H1 (cell line): ENCODE data around the gene TOP2A. TPM values are rescaled to one million over a fixed set of nuclear protein-coding genes. Genes with fewer than 3 reads are reported as not detected.

Experiments used
- CTCF ChIA-PET: fragments of 300-600 bp; sonication (Branson Sonifier 250); formaldehyde crosslinking; loops from one replicate; lab custom pipeline; 2021; ENCODE audit not compliant: partially characterized antibody; lab: Charles Lee
- POLR2A ChIA-PET: fragments of 300-600 bp; sonication (Branson Sonifier 250); formaldehyde crosslinking; loops from one replicate; lab custom pipeline; 2021; ENCODE audit warnings: inconsistent platforms; ENCODE audit not compliant: partially characterized antibody; lab: Charles Lee
- DNase-seq, 2 experiments: peaks; one replicate each; pipeline versions ENCODE4 v3.0.0 to v3.0.0-alpha.2; 2010 to 2022; ENCODE audit warnings: low spot score in 2 of 2, low read depth in 1 of 2, mixed read lengths in 1 of 2
- FAIRE-seq: peaks from 2 replicates; lab custom pipeline; 2011; peaks lifted over from hg19 to GRCh38; lab: Jason Lieb, UNC
- H2AFZ ChIP-seq: 2 replicates; pipeline ENCODE4 v1.8.1; 2012; ENCODE audit warnings: low read length, inconsistent platforms
- H2AK5ac ChIP-seq: 2 replicates; pipeline ENCODE4 v1.6.1; 2013; ENCODE audit warnings: low read depth, low read length
- H2BK120ac ChIP-seq: replicated peaks from 2 replicates; pipeline ENCODE3; 2013; ENCODE audit warnings: low read depth, low read length, inconsistent platforms
- H2BK12ac ChIP-seq: 2 replicates; pipeline ENCODE4 v1.6.1; 2013; ENCODE audit warnings: low read depth, low read length
- H2BK15ac ChIP-seq: 2 replicates; pipeline ENCODE4 v1.6.1; 2013; ENCODE audit warnings: low read length
- H2BK20ac ChIP-seq: 2 replicates; pipeline ENCODE4 v1.6.1; 2013; ENCODE audit warnings: low read length
- H2BK5ac ChIP-seq: 2 replicates; pipeline ENCODE4 v1.6.1; 2013; ENCODE audit warnings: low read depth, low read length
- H3K14ac ChIP-seq: 2 replicates; pipeline ENCODE4 v1.6.1; 2013; ENCODE audit warnings: inconsistent platforms; ENCODE audit not compliant: insufficient read length
- H3K18ac ChIP-seq: 2 replicates; pipeline ENCODE4 v1.6.1; 2013; ENCODE audit warnings: low read length; ENCODE audit errors: extremely low read depth
- H3K23ac ChIP-seq: 2 replicates; pipeline ENCODE4 v1.6.1; 2013; ENCODE audit warnings: inconsistent platforms; ENCODE audit not compliant: insufficient read length
- H3K23me2 ChIP-seq: 2 replicates; pipeline ENCODE4 v1.6.1; 2013; ENCODE audit warnings: low read depth, low read length
- H3K27ac ChIP-seq: 2 replicates; pipeline ENCODE4 v1.6.1; 2011; ENCODE audit warnings: low read depth, low read length, inconsistent platforms
- H3K27me3 ChIP-seq, 4 experiments: replicated peaks in 1 of 4; 1 replicate in 1 of 4; 2 replicates in 3 of 4; pipeline versions ENCODE4 v1.6.1 to v1.8.1; 2011 to 2013; ENCODE audit warnings: low read length in 3 of 4, mild to moderate bottlenecking in 3 of 4, inconsistent platforms in 2 of 4, mixed read lengths in 2 of 4, moderate library complexity in 1 of 4; ENCODE audit not compliant: control insufficient read depth in 3 of 4, insufficient read depth in 3 of 4; ENCODE audit errors: extremely low read depth in 1 of 4
- H3K36me3 ChIP-seq, 4 experiments: 2 replicates each; pipeline versions ENCODE4 v1.6.1 to v1.8.1; 2011 to 2013; ENCODE audit warnings: mild to moderate bottlenecking in 4 of 4, low read length in 3 of 4, moderate library complexity in 2 of 4, control low read depth in 1 of 4, inconsistent platforms in 1 of 4; ENCODE audit not compliant: insufficient read depth in 4 of 4, control insufficient read depth in 2 of 4
- H3K4ac ChIP-seq: replicated peaks from 2 replicates; pipeline ENCODE3; 2013; ENCODE audit warnings: low read length, low read depth, mixed read lengths, inconsistent platforms; ENCODE audit not compliant: insufficient read length
- H3K4me1 ChIP-seq, 4 experiments: replicated peaks in 1 of 4; 1 replicate in 1 of 4; 2 replicates in 3 of 4; pipeline versions ENCODE4 v1.6.1 to v1.8.1; 2011 to 2013; ENCODE audit warnings: low read length in 3 of 4, inconsistent platforms in 2 of 4, mixed read lengths in 1 of 4; ENCODE audit not compliant: insufficient read depth in 4 of 4, control insufficient read depth in 3 of 4
- H3K4me2 ChIP-seq, 2 experiments: 2 replicates each; pipeline versions ENCODE4 v1.6.1 to v1.8.1; 2011 to 2013; ENCODE audit warnings: low read depth in 2 of 2, low read length in 2 of 2, control low read depth in 1 of 2, inconsistent platforms in 1 of 2, mild to moderate bottlenecking in 1 of 2; ENCODE audit not compliant: insufficient read depth in 1 of 2
- H3K4me3 ChIP-seq, 4 experiments: fragments of 200-600, 300-600 bp in 1 of 4; sonication (generic), shearing (Covaris generic), sonication (Bioruptor Twin) in 1 of 4; 2 replicates each; pipeline versions ENCODE4 v1.5.1 to v1.8.1; 2011 to 2016; ENCODE audit warnings: low read length in 4 of 4, low read depth in 3 of 4, control low read depth in 2 of 4, inconsistent platforms in 2 of 4, mild to moderate bottlenecking in 2 of 4, mixed read lengths in 1 of 4, moderate library complexity in 1 of 4; ENCODE audit not compliant: insufficient read depth in 2 of 4; ENCODE audit errors: extremely low read depth in 1 of 4
- H3K56ac ChIP-seq: replicated peaks from 2 replicates; pipeline ENCODE3; 2013; ENCODE audit warnings: low read depth, mild to moderate bottlenecking, mixed read lengths, low read length, inconsistent platforms; ENCODE audit not compliant: insufficient read length
- H3K79me1 ChIP-seq: 2 replicates; pipeline ENCODE4 v1.6.1; 2013; ENCODE audit warnings: low read depth, low read length, control low read depth
- H3K79me2 ChIP-seq, 2 experiments: 2 replicates each; pipeline versions ENCODE4 v1.6.1 to v1.8.1; 2012 to 2013; ENCODE audit warnings: low read length in 2 of 2, mild to moderate bottlenecking in 2 of 2, inconsistent platforms in 1 of 2; ENCODE audit not compliant: insufficient read depth in 2 of 2, control insufficient read depth in 1 of 2
- H3K9ac ChIP-seq, 4 experiments: replicated peaks in 1 of 4; 1 replicate in 1 of 4; 2 replicates in 3 of 4; pipeline versions ENCODE4 v1.6.1 to v1.8.1; 2011 to 2013; ENCODE audit warnings: low read depth in 3 of 4, low read length in 3 of 4, control low read depth in 2 of 4, mild to moderate bottlenecking in 2 of 4, moderate library complexity in 2 of 4, inconsistent platforms in 1 of 4; ENCODE audit errors: extremely low read depth in 1 of 4
- H3K9me3 ChIP-seq, 2 experiments: 2 replicates each; pipeline versions ENCODE4 v1.6.1 to v1.8.1; 2012 to 2013; ENCODE audit warnings: mild to moderate bottlenecking in 2 of 2, moderate library complexity in 2 of 2, control low read depth in 1 of 2, inconsistent platforms in 1 of 2, low read depth in 1 of 2, low read length in 1 of 2, mixed read lengths in 1 of 2; ENCODE audit not compliant: insufficient read depth in 2 of 2
- H4K20me1 ChIP-seq, 2 experiments: replicated peaks in 1 of 2; 2 replicates each; pipeline versions ENCODE3 to v1.8.1; 2011 to 2013; ENCODE audit warnings: inconsistent platforms in 2 of 2, low read length in 2 of 2, mild to moderate bottlenecking in 1 of 2; ENCODE audit not compliant: insufficient read depth in 2 of 2, control insufficient read depth in 1 of 2
- H4K5ac ChIP-seq: 2 replicates; pipeline ENCODE4 v1.6.1; 2013; ENCODE audit warnings: low read length, low read depth, mixed read lengths, inconsistent platforms; ENCODE audit not compliant: insufficient read length
- H4K8ac ChIP-seq: 2 replicates; pipeline ENCODE4 v1.8.0; 2013; ENCODE audit warnings: mild to moderate bottlenecking, moderate library complexity, low read length, inconsistent platforms; ENCODE audit not compliant: insufficient read depth; ENCODE audit errors: extremely low read depth
- H4K91ac ChIP-seq: replicated peaks from 2 replicates; pipeline ENCODE3; 2013; ENCODE audit warnings: low read length, mixed read lengths, inconsistent platforms; ENCODE audit not compliant: insufficient read length
- BCL11A ChIP-seq, 2 experiments: IDR thresholded peaks; one replicate each; pipeline ENCODE4 v1.6.1; 2011; ENCODE audit warnings: low read depth in 2 of 2, low read length in 2 of 2, mild to moderate bottlenecking in 2 of 2
- SIN3A ChIP-seq, 2 experiments: IDR thresholded peaks in 1 of 2; conservative IDR thresholded peaks in 1 of 2; 2 replicates each; pipeline ENCODE4 v1.6.1; 2011 to 2012; ENCODE audit warnings: low read length in 2 of 2, improper control_type of control experiment in 1 of 2, low read depth in 1 of 2, mild to moderate bottlenecking in 1 of 2
- SP1 ChIP-seq: IDR thresholded peaks from 2 replicates; pipeline ENCODE4 v1.6.1; 2011; ENCODE audit warnings: low read depth, low read length
- WGBS, 2 experiments: shearing (Covaris generic) in 1 of 2; methylation state at CpG; one replicate each; pipeline versions ENCODE4 v1.1.6 to v1.1.7; 2013 to 2015; ENCODE audit warnings: low lambda C conversion rate in 2 of 2, mixed read lengths in 2 of 2, inconsistent platforms in 1 of 2, low coverage in 1 of 2, missing lambda C conversion rate in 1 of 2; ENCODE audit not compliant: insufficient replicate concordance in 2 of 2, insufficient coverage in 1 of 2, insufficient read length in 1 of 2; ENCODE audit errors: extremely low coverage in 1 of 2, missing lambda C conversion rate in 1 of 2; 5-methylcytosine and 5-hydroxymethylcytosine counted together
- polyA plus RNA-seq, 7 experiments: library from polyadenylated mRNA; depleted of rRNA in 3 of 7; stranded (reverse) in 5 of 7; unstranded in 2 of 7; fragments of >200 nt in 5 of 7; fragments of 200-250 nt in 2 of 7; gene quantifications; 1 replicate in 5 of 7; 2 replicates in 1 of 7; 4 replicates in 1 of 7; pipeline versions ENCODE4 v1.2.1 to v1.2.3, GENCODE V29; 2011 to 2013; ENCODE audit warnings: missing spikeins in 2 of 7, mixed read lengths in 2 of 7
- total RNA-seq: library from RNA; stranded (reverse); fragmentation: NEBNext Ultra II Directional; extraction: Animal tissue kit (Norgen Biotek cat#: 25700); gene quantifications from 2 replicates; pipeline ENCODE4 v1.2.1, GENCODE V29; 2021

The TOP2A gene
- total and polyA plus RNA-seq, 2 of the 8 experiments (the other 6 are each of a cell fraction or from before 2014, with no cell fraction given), result 83.1 to 291 TPM

GRCh38 chr17:40351359-40352236 is 66.1 kb downstream of the TOP2A start:
- no peaks in the 10 kb centered on the region for H3K9me3 ChIP-seq
- peak overlapping the region; percentile 25; the same call in 1 of the 2 replicates for H4K8ac ChIP-seq
- 87% methylated on average over 19 of the region's 27 CpGs; no CpG with 5 or more reads in 1 of the 2 experiments for WGBS, 2 experiments
- ChIA-PET CTCF (interaction anchor here (0.6 to 30.8 kb wide), 9 partner anchors 8 to 209 kb away, joined by 3 to 1198 read pairs (median 4); partner anchors contain the start of gene RARA), POLR2A (interaction anchor here (0.7 to 27.8 kb wide), 7 partner anchors 9 to 344 kb away, joined by 3 to 570 read pairs (median 3); partner anchors contain the start of genes CDC6 and RARA)
- 0 out of 2 replicates have a peak overlapping the region, but pooled peaks have one; percentile 27 for H2BK12ac ChIP-seq
- H4K20me1 ChIP-seq, result peaks cover 23 to 40% of the 10 kb centered on the region in 2 experiments
- peaks cover 2 to 35% (median 28%) of the 10 kb centered on the region in 4 experiments for H3K27me3 ChIP-seq
- peaks cover 5% of the 10 kb centered on the region; the same call in 1 of the 2 replicates for H3K79me1 ChIP-seq
- no peak overlapping the region for H2AK5ac ChIP-seq
- DNase-seq, result no peak
- TF ChIP-seq SP1, result no peak
- no peak for TF ChIP-seq BCL11A (IDR thresholded peaks at IDR 0.05; ENCODE audit: low read depth in 2 of 2, low read length in 2 of 2)
- no peak for TF ChIP-seq SIN3A (conservative IDR thresholded peaks at IDR 0.05 in 1 of 2, IDR thresholded peaks at IDR 0.05 in 1 of 2; ENCODE audit: low read depth in 1 of 2, low read length in 2 of 2)
- TF ChIP-seq, all 59 proteins: peak for 0
- H3K9ac ChIP-seq, result no peak overlapping the region
- peaks cover 4% of the 10 kb centered on the region; the same call in 1 of the 2 replicates for H3K23me2 ChIP-seq
- no peak overlapping the region for H3K56ac ChIP-seq
- peaks cover 7 to 42% (median 32%) of the 10 kb centered on the region in 4 experiments for H3K4me1 ChIP-seq
- H3K27ac ChIP-seq, result no peak overlapping the region
- H3K4me3 ChIP-seq, result no peak overlapping the region
- no peak overlapping the region for H2AFZ ChIP-seq
- FAIRE-seq, result no peak
- no peak overlapping the region for H3K4ac ChIP-seq
- H2BK15ac ChIP-seq, result no peak overlapping the region
- no peak overlapping the region for H2BK5ac ChIP-seq
- H4K5ac ChIP-seq, result no peak overlapping the region
- no peak overlapping the region for H3K18ac ChIP-seq
- H4K91ac ChIP-seq, result no peak overlapping the region
- H3K79me2 ChIP-seq, result no peaks in the 10 kb centered on the region; a peak in 1 of 4 replicates
- no peak overlapping the region for H3K23ac ChIP-seq
- H3K14ac ChIP-seq, result no peak overlapping the region
- peak overlapping the region in 1 of 2 experiments; percentile 18; a peak in 1 of 4 replicates for H3K4me2 ChIP-seq
- no peak overlapping the region for H2BK20ac ChIP-seq
- no peak overlapping the region for H2BK120ac ChIP-seq
- no peaks in the 10 kb centered on the region; a peak in 1 of 8 replicates for H3K36me3 ChIP-seq
